ENCODE measurements around the gene FMO2.

The FMO2 gene

DNA sequence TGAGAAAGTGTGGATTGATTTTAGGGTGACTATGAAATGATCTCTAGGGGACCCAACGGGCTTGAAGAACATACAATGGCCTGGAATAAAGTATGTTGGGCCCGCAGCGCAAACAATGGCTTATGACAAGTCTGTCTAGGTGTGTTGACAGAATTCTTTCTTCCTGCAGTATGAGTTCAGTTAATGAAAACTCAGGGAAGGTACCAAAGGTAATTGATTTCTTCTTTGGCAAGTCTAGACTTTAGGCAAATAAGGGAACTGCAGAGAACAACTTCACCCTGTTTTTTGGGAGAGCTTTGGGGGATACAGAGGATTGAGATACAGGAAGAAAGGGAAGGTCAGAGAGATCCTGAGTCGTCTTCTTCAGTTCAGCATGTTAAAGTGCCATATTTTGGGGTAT is 7.8 kb upstream of the FMO2 start:
- no peak for DNase-seq

DNA sequence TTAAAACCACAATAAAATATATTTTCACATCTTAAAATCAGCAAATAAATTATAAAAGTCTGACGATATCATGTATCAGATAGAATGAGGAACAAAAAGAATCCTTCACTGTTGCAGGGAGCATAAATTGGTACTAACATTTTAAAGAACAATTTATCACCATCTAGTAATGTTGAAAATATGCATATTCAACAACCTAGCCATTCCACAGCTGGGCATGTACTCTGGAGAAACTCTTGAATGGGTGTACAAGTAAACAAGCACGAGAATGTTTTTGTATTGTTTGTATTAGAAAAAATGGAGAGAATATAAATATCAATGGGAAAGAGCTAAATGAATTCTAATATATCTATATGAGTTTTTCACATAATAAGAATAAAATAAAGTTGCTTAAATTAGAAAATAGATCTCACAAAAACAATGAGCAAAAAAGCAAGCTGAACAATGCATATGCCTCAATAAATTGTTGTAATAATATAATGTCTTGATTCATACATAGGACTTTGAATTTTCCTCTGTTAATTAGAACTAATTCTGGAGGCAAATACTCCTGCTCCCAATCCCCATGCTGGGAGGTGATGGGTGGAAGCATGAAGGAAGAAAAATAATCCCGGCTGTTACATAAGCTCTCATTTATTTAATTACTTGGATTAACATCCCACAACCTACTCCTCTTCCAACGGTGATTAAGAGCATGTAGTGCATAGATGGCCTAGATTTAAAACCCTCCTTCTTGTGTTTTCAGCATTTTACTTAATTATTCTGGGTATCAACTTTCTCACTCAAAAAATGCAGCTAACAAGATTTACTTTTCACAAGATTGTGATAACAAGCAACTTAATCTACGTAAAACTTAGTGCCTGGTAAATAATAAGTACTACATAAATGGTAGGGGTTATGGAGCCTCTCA is 5.5 kb upstream of the FMO2 start:
- no peak for DNase-seq

DNA sequence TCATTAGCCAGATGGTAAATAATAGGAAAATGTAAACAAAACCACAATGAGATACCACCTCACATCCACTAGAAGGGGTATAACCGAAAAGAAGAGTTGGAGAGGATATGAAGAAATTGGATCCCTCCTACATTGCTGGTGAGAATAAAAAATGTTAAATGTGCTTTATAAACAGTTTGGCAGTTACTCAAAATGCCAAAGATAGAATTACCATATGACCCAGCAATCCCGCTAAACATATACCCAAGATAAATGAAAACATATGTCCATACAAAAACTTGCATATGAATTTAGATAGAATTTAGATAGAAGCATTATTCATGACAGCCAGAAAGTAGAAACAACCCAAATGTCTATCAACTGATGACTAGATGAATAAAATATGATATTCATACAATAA is 4.4 kb upstream of the FMO2 start:
- DNase-seq, result no peak

- DNase-seq, result no peak
Observed at GRCh38 chr1:171188388-171189266, 3.5 kb downstream of the FMO2 start.

DNA sequence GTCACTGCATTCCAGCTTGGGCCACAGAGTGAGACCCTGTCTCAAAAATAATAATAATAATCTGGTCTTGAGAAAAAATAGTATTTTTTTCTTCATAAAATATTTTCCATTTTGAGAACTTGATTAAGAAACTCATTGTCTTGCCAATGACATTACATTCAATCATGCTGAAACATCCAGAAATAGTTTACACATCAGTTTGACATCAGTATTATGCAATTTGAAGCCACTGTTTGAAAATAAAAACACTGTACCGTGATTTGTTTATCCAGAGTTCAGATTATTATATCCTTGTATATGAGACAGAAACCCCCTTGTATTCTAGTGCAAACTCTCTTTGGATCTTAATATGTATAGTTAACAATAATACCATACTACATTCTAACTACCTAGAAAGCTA is 6.9 kb downstream of the FMO2 start:
- DNase-seq, result no peak

DNA sequence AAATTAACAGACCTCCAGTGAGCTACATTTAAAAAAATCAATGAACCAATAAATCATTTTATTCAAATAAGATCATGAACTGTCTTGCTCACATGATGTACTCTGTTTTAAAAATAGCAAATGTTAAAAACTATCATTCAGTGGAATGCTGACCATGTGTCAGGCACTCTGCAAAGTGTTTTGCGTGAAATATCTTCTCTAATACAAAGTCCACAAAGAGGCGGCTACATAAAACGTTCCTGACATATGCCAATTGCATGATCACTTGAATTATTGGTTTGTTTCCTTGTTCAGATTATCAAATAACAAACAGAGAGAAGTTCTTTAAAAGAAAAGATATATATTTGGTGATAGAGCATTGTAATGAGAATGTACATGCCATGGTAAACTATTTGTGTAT is 10.7 kb downstream of the FMO2 start:
- no peak for DNase-seq

- DNase-seq, result no peak
Observed at GRCh38 chr1:171196351-171196750, 11.3 kb downstream of the FMO2 start.

DNA sequence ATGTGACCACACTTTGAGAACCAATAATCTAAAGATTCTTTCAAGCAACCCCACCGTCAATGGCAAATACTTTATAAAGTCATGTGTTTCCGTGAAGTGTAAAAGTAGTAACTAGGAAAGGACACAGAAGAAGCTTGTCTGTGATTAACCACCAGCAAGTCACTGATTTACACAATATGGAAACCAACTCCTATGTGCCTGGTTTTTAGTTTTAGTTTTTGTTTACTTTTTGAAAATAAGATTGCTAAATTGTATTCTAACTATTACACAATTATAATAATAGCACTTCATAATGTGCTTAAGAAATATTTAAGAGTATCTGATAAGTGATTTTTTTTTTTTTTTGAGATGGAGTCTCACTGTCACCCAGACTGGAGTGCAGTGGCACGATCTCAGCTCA is 13.0 kb downstream of the FMO2 start:
- no peak for DNase-seq

- DNase-seq, result no peak
Observed at GRCh38 chr1:171204296-171204695, 19.2 kb downstream of the FMO2 start.

DNA sequence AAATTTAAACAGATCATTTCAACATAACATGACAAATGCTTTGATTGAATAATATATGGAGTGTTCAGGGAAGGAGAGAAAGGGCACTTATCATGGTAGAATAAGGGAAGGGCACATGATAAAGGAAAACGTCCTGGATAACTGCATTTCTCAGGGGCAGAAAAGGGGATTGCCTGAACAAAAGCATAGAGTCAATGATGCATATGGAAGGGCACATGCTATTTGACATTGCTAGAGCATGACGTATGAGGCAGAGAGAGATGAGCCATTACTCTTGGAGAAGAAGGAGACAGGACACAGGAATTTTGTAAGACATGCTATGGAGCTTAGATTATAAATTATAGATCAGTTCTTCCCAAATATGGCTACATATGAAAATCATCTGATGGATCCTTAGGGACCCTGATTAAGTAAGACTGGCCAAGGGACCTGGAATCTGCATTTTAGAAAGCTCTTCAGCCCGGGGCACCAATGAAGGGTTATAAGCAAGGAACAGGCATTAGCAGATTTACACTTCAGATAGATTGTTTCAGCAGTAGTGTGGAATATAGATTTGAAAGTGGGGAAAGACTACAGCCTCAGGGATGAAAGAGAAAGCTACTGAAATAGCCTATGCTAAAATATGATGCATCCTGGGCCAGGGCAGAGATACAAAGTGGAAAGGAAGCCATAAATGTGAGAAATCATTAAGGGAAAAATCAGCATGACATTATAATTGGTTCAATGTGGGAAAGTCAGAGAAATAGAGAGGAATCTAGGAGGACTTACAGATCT is 21.3 kb downstream of the FMO2 start:
- DNase-seq, result no peak

GRCh38 chr1:171206978-171207355 is 21.9 kb downstream of the FMO2 start:
- DNase-seq, result no peak

GRCh38 chr1:171207377-171207776 is 22.3 kb downstream of the FMO2 start:
- no peak for DNase-seq

GRCh38 chr1:171210355-171210754 is 25.3 kb downstream of the FMO2 start:
- DNase-seq, result no peak

DNA sequence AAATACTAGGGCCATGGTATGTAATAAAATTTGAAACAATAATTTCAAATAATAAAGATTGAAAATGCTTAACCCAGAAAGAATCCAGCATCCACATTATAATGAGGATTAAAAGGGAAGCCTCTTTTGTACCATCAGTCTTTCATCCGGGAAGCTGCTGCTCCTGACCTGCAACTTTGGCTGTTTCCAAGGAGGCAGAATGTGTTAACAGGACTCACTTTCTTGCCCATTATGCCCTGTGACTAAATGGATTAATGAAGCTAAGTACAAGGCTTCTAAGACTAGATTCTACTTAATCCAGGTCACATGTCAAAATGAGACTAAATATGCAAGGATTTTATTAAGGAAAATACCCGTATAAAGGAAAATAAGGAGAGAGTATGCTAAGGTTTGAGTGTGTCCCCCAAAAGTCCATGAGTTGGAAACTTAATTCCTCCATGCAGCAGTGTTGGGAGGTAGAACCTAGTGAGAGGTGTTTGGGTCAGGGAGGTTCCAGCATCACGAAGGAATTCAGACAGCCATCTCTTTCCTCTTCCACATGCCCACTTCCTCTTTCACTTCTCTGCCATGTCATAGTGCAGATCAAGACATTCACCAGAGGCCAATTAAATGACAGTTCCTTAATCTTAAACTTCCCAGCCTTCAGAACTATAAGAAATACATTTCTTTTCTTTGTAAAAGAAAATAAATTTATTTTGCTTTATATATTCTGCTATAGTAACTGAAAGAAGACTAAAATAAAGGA is 27.7 kb downstream of the FMO2 start:
- DNase-seq, result no peak

DNA sequence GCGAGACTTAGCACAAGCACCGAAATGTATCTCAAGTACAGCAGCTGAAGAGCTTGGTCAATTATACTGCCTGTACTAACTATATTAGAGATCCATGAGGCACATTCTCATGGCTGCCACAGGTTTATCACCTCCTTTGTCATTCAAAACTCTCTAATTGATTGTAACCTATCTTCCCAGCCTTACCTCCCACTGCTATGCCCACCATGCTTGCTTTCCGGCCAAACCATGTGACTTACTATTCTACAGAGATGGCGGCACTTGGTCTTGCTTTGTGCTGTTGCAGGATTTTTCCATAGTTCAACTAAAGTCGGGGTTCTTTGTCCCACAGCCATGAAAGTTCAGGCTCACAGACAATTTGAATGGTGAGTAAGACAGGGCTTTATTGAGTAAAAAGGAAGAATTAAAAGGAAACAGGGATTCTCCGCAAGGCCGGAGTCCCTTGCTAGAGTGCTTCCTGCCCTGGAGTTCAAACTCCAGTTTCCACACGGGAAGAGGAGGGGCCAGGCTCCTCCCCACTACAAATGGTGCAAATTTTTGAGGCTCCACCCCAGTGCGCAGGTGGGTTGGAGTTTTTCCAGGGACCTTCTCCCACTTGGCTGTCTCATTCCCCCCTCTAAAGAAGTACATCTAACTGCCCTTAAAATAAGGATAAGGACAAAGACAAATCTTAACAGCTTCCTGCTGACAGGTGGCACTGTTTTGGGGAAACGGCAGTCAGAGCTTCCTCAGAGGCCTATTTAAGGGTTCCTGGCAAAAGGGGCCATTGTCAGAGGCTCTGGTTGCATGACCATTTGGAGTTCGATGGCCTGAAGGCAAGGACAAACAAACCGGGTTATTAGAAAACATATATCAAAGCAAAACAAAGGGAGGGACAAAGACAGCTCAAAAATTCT is 28.7 kb downstream of the FMO2 start:
- DNase-seq, result no peak

DNA sequence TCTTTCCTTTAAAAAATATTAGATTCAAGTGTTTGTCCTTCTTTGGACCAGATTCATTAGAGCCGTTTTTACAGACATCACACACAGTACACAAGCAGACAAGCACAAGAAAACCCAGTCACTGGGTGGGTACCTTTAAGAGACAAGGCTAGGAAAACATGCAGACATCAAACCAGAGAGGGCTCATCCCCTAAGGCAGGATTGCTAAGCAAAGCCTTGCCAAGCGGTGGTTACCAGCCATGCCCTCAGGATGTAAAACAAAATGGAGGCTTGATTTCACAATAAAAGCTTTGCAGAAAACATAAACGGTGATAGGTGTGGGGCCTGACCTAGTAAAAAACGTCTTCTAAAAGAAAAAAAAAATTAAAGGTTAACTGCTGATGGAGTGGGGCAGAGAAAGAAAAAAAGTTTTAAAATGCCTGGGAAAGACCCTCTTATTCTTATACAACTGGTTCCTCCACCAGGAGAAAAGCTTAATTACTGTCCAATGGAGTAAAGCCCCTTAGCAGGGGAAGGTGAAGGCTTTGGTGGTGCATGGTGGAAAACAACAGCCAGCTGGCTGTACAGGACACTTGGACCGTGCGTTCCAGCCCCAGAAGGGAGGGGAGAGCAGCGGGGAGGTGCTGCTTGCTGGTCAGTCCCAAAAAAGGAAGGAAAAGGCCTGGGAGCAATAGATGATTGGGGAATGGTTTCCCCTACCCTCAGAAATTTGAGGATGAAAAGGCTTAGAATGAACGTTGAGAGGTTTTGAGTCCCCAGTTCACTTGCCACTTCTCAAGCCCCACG is 32.8 kb downstream of the FMO2 start:
- no peak for DNase-seq

DNA sequence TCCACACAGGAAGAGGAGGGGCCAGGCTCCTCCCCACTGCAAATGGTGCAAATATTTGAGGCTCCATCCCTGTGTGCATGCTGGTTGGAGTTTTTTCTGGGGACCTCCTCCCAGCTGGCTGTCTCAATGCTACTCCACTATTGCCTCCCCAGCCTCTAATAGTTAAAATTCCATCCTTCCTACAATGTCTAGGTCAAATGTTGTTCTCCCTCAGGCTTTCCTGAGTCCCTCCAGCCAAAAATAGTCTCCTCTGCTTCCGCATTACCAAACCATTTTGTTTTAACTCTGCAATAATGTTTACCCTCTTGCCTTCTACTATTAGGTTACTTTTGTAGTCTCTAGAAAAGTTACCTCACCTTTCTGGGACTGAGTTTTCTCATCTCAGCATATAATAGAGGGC is 33.6 kb downstream of the FMO2 start:
- no peak for DNase-seq

DNA sequence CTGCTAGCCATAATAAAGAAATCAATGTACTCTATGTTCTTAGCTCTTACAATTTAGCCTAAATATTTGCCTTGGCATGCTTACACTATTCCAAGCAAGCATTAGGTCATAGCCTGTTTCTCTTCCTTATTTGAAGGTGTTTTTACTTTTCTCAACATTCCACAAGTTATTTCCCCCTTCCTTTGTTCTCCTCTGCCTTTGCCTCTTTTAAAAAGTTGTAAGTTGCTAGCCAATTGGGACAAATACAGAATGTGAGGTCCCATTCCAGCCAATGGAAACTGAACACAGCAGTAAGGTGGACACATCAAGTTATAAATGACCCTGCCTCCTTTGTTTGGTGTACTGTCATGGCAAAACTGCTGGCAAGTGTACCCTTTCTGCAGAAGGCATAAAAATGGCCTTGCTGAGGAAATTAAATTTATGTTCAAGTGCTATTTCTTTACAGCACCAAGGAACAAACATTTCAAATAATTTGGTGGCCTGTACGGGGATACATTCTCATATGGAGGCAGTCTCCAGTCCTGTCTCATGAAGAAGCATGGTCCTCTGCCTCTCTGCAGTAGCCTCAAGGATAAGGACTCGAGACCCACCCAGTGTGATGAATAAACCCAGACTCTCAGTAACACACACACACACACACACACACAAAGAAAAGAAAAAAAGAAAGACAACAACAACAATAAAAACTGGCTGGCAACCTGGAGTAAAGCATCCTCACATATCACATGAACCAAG is 34.4 kb downstream of the FMO2 start:
- no peak for DNase-seq

GRCh38 chr1:171220081-171220420 is 35.0 kb downstream of the FMO2 start:
- DNase-seq, result no peak

GRCh38 chr1:171220581-171221054 is 35.5 kb downstream of the FMO2 start:
- DNase-seq, result peak; percentile 85
